Transverse colon (tissue), 4 donors: ENCODE results near the gene FNBP1L.

Experiments
- POLR2A ChIP-seq: fragments of 450-650 bp; IDR thresholded peaks from one replicate; pipeline ENCODE4 v1.6.1; 2016; ENCODE audit warnings: antibody characterized with exemption, mild to moderate bottlenecking, moderate library complexity
- POLR2AphosphoS5 ChIP-seq, 3 donors: sonication (generic); formaldehyde crosslinking; IDR thresholded peaks; one replicate each; pipeline ENCODE4 v1.6.1; 2016; ENCODE audit warnings: antibody characterized with exemption in 3 of 3
- TF ChIP-seq, protein P1 (sequence below), 5 experiments: fragments of 200-600 bp in 3 of 5; fragments of 450-650 bp in 2 of 5; sonication (generic) in 3 of 5; IDR thresholded peaks; 1 replicate in 2 of 5; 2 replicates in 3 of 5; pipeline ENCODE4 v1.5.1; 2016 to 2017; ENCODE audit warnings: antibody characterized with exemption in 5 of 5, inconsistent platforms in 3 of 5, mild to moderate bottlenecking in 2 of 5, moderate library complexity in 1 of 5

- TF ChIP-seq POLR2A (peak; percentile 69), POLR2AphosphoS5 (IDR thresholded peaks at IDR 0.05) (peak; percentile 67 to 85 (median 75))
- TF ChIP-seq, protein P1, sequence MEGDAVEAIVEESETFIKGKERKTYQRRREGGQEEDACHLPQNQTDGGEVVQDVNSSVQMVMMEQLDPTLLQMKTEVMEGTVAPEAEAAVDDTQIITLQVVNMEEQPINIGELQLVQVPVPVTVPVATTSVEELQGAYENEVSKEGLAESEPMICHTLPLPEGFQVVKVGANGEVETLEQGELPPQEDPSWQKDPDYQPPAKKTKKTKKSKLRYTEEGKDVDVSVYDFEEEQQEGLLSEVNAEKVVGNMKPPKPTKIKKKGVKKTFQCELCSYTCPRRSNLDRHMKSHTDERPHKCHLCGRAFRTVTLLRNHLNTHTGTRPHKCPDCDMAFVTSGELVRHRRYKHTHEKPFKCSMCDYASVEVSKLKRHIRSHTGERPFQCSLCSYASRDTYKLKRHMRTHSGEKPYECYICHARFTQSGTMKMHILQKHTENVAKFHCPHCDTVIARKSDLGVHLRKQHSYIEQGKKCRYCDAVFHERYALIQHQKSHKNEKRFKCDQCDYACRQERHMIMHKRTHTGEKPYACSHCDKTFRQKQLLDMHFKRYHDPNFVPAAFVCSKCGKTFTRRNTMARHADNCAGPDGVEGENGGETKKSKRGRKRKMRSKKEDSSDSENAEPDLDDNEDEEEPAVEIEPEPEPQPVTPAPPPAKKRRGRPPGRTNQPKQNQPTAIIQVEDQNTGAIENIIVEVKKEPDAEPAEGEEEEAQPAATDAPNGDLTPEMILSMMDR (IDR thresholded peaks at IDR 0.05) = no peak
Measured at GRCh38 chr1:93446837-93447451, 974 bp upstream of the FNBP1L start.
